ENCODE measurements around the gene CD34. TPM values are rescaled to one million over a fixed set of nuclear protein-coding genes. Genes with fewer than 3 reads are reported as not detected.
"Not testable (repeated sequence)": the region's sequence is repeated elsewhere in the genome, so short reads cannot be mapped to it uniquely, and the experiment has no call there.

The CD34 gene
- total RNA-seq, 2 experiments from 2014 or later: 0.03 to 0.05 TPM

- CTCF ChIA-PET: no interaction called here
- POLR2A ChIA-PET: no interaction called here
- Mint-ChIP-seq H3K4me3 (no peak overlapping the region), H3K36me3 (ENCODE audit: low read depth) (no peaks in the 10 kb centered on the region), H3K27me3 (peaks cover 6% of the 10 kb centered on the region), H3K9me3 (no peaks in the 10 kb centered on the region), H3K27ac (no peak overlapping the region), H3K4me1 (peaks cover 11% of the 10 kb centered on the region)
- no peak for DNase-seq
Measured at GRCh38 chr1:207890136-207890738, 20.7 kb downstream of the CD34 start.

GRCh38 chr1:207888652-207889051, 22.3 kb downstream of the CD34 start:
- H3K9me3 Mint-ChIP-seq: no peaks in the 10 kb centered on the region
- H3K27me3 Mint-ChIP-seq: peaks cover 6% of the 10 kb centered on the region
- POLR2A ChIA-PET: no interaction called here
- H3K4me1 Mint-ChIP-seq: peaks cover 22% of the 10 kb centered on the region
- H3K27ac Mint-ChIP-seq: no peak overlapping the region
- H3K4me3 Mint-ChIP-seq: no peak overlapping the region
- H3K36me3 Mint-ChIP-seq (ENCODE audit: low read depth): no peaks in the 10 kb centered on the region
- no peak for DNase-seq
- CTCF ChIA-PET: interaction anchor here (1.1 to 10.0 kb wide), 3 partner anchors 20 to 73 kb away, joined by 4 to 423 read pairs (median 243); no protein-coding TSS in a partner anchor

GRCh38 chr1:207887542-207888201, 23.3 kb downstream of the CD34 start:
- peaks cover 3% of the 10 kb centered on the region for H3K27me3 Mint-ChIP-seq
- CTCF ChIA-PET: interaction anchor here (0.7 to 10.0 kb wide), 9 partner anchors 10 to 110 kb away, joined by 3 to 423 read pairs (median 6); no protein-coding TSS in a partner anchor
- H3K36me3 Mint-ChIP-seq (ENCODE audit: low read depth): no peaks in the 10 kb centered on the region
- peaks cover 30% of the 10 kb centered on the region for H3K4me1 Mint-ChIP-seq
- no peak for DNase-seq
- no peak overlapping the region for H3K27ac Mint-ChIP-seq
- no peak overlapping the region for H3K4me3 Mint-ChIP-seq
- H3K9me3 Mint-ChIP-seq: no peaks in the 10 kb centered on the region
- POLR2A ChIA-PET: interaction anchor here (0.7 to 1.2 kb wide), 2 partner anchors 76 to 91 kb away, joined by 3 to 5 read pairs; no protein-coding TSS in a partner anchor

GRCh38 chr1:207886227-207886626, 24.7 kb downstream of the CD34 start:
- Mint-ChIP-seq H3K27ac (no peak overlapping the region), H3K36me3 (ENCODE audit: low read depth) (no peaks in the 10 kb centered on the region), H3K4me3 (no peak overlapping the region), H3K9me3 (no peaks in the 10 kb centered on the region), H3K4me1 (peaks cover 39% of the 10 kb centered on the region), H3K27me3 (peaks cover 3% of the 10 kb centered on the region)
- POLR2A ChIA-PET: interaction anchor here (3.8 to 5.7 kb wide), 2 partner anchors 15 to 77 kb away, joined by 30 to 163 read pairs; no protein-coding TSS in a partner anchor
- CTCF ChIA-PET: interaction anchor here (0.9 to 10.0 kb wide), 19 partner anchors 9 to 359 kb away, joined by 3 to 423 read pairs (median 8); partner anchors contain the start of gene PLXNA2
- no peak for DNase-seq

- CTCF ChIA-PET: interaction anchor here (0.6 to 10.0 kb wide), 43 partner anchors 10 to 360 kb away, joined by 3 to 423 read pairs (median 5); partner anchors contain the start of genes CD34 and CD46
Measured at GRCh38 chr1:207885129-207886032, 25.5 kb downstream of the CD34 start.

GRCh38 chr1:207884266-207885029, 26.5 kb downstream of the CD34 start:
- Mint-ChIP-seq H3K36me3 (ENCODE audit: low read depth) (no peaks in the 10 kb centered on the region), H3K27ac (peak overlapping the region; percentile 97), H3K4me1 (peaks cover 43% of the 10 kb centered on the region), H3K4me3 (peak overlapping the region; percentile 76), H3K27me3 (peaks cover 3% of the 10 kb centered on the region), H3K9me3 (no peaks in the 10 kb centered on the region)
- POLR2A ChIA-PET: interaction anchor here (0.8 to 5.7 kb wide), 11 partner anchors 12 to 561 kb away, joined by 3 to 163 read pairs (median 6); no protein-coding TSS in a partner anchor
- CTCF ChIA-PET: interaction anchor here (0.6 to 10.0 kb wide), 39 partner anchors 11 to 361 kb away, joined by 3 to 423 read pairs (median 5); partner anchors contain the start of genes CD34 and CD46
- DNase-seq: no peak

More at GRCh38 chr1:207885129-207886032, 25.5 kb downstream of the CD34 start:
- peaks cover 3% of the 10 kb centered on the region for H3K27me3 Mint-ChIP-seq
- POLR2A ChIA-PET: interaction anchor here (1.0 to 5.7 kb wide), 9 partner anchors 11 to 86 kb away, joined by 3 to 163 read pairs (median 7); no protein-coding TSS in a partner anchor
- H3K36me3 Mint-ChIP-seq (ENCODE audit: low read depth): no peaks in the 10 kb centered on the region
- H3K9me3 Mint-ChIP-seq: no peaks in the 10 kb centered on the region
- H3K27ac Mint-ChIP-seq: peak overlapping the region; percentile 97
- peaks cover 43% of the 10 kb centered on the region for H3K4me1 Mint-ChIP-seq
- no peak overlapping the region for H3K4me3 Mint-ChIP-seq
- DNase-seq: peak; percentile 77

GRCh38 chr1:207883660-207884250, 27.2 kb downstream of the CD34 start:
- DNase-seq: peak; percentile 39
- H3K27me3 Mint-ChIP-seq: peaks cover 3% of the 10 kb centered on the region
- H3K4me3 Mint-ChIP-seq: peak overlapping the region; percentile 76
- H3K27ac Mint-ChIP-seq: peak overlapping the region; percentile 97
- ChIA-PET CTCF (interaction anchor here (1.1 to 10.0 kb wide), 17 partner anchors 12 to 209 kb away, joined by 3 to 423 read pairs (median 13); no protein-coding TSS in a partner anchor), POLR2A (interaction anchor here (0.8 to 5.7 kb wide), 13 partner anchors 11 to 561 kb away, joined by 3 to 163 read pairs (median 6); no protein-coding TSS in a partner anchor)
- H3K9me3 Mint-ChIP-seq: no peaks in the 10 kb centered on the region
- H3K4me1 Mint-ChIP-seq: peaks cover 49% of the 10 kb centered on the region
- H3K36me3 Mint-ChIP-seq (ENCODE audit: low read depth): no peaks in the 10 kb centered on the region

- ChIA-PET POLR2A (interaction anchor here (0.6 to 5.7 kb wide), 13 partner anchors 12 to 164 kb away, joined by 4 to 163 read pairs (median 6); no protein-coding TSS in a partner anchor), CTCF (interaction anchor here (1.5 to 10.0 kb wide), 8 partner anchors 12 to 117 kb away, joined by 5 to 423 read pairs (median 40); no protein-coding TSS in a partner anchor)
- peak overlapping the region; percentile 76 for H3K4me3 Mint-ChIP-seq
- H3K4me1 Mint-ChIP-seq: peaks cover 49% of the 10 kb centered on the region
- no peak for DNase-seq
- H3K27ac Mint-ChIP-seq: peak overlapping the region; percentile 97
- no peaks in the 10 kb centered on the region for H3K27me3 Mint-ChIP-seq
- no peaks in the 10 kb centered on the region for H3K36me3 Mint-ChIP-seq (ENCODE audit: low read depth)
- no peaks in the 10 kb centered on the region for H3K9me3 Mint-ChIP-seq
Measured at GRCh38 chr1:207883104-207883651, 27.7 kb downstream of the CD34 start.

- ChIA-PET POLR2A (interaction anchor here (0.6 to 5.7 kb wide), 10 partner anchors 11 to 163 kb away, joined by 4 to 163 read pairs (median 4); no protein-coding TSS in a partner anchor), CTCF (interaction anchor here (1.5 to 10.0 kb wide), 6 partner anchors 13 to 115 kb away, joined by 5 to 423 read pairs (median 63); no protein-coding TSS in a partner anchor)
- Mint-ChIP-seq H3K4me1 (peaks cover 49% of the 10 kb centered on the region), H3K36me3 (ENCODE audit: low read depth) (no peaks in the 10 kb centered on the region), H3K4me3 (peak overlapping the region; percentile 76), H3K9me3 (no peaks in the 10 kb centered on the region), H3K27ac (peak overlapping the region; percentile 97), H3K27me3 (no peaks in the 10 kb centered on the region)
- DNase-seq: no peak
Measured at GRCh38 chr1:207882692-207883091, 28.2 kb downstream of the CD34 start.

GRCh38 chr1:207878939-207879338, 32.0 kb downstream of the CD34 start:
- Mint-ChIP-seq H3K4me1 (peaks cover 54% of the 10 kb centered on the region), H3K27me3 (no peaks in the 10 kb centered on the region), H3K4me3 (no peak overlapping the region), H3K9me3 (no peaks in the 10 kb centered on the region), H3K27ac (no peak overlapping the region), H3K36me3 (ENCODE audit: low read depth) (no peaks in the 10 kb centered on the region)
- no peak for DNase-seq
- POLR2A ChIA-PET: interaction anchor here (1.0 kb wide), 1 partner anchor 10 kb away, joined by 5 read pairs; no protein-coding TSS in a partner anchor
- CTCF ChIA-PET: interaction anchor here (1.6 kb wide), 1 partner anchor 10 kb away, joined by 7 read pairs; no protein-coding TSS in a partner anchor

GRCh38 chr1:207877914-207878313, 33.0 kb downstream of the CD34 start:
- H3K4me3 Mint-ChIP-seq; POLR2A ChIA-PET; H3K27ac Mint-ChIP-seq; DNase-seq; H3K36me3 Mint-ChIP-seq (ENCODE audit: low read depth); H3K27me3 Mint-ChIP-seq; H3K9me3 Mint-ChIP-seq: not testable (repeated sequence)
- CTCF ChIA-PET: interaction anchor here (0.8 to 1.6 kb wide), 2 partner anchors 9 to 23 kb away, joined by 3 to 7 read pairs; no protein-coding TSS in a partner anchor
- H3K4me1 Mint-ChIP-seq: peaks cover 55% of the 10 kb centered on the region
